ENCODE measurements around the gene GPR84. TPM values are rescaled to one million over a fixed set of nuclear protein-coding genes. Genes with fewer than 3 reads are reported as not detected.

Gene GPR84
- total RNA-seq, 4 donors from 2014 or later: not detected

DNA sequence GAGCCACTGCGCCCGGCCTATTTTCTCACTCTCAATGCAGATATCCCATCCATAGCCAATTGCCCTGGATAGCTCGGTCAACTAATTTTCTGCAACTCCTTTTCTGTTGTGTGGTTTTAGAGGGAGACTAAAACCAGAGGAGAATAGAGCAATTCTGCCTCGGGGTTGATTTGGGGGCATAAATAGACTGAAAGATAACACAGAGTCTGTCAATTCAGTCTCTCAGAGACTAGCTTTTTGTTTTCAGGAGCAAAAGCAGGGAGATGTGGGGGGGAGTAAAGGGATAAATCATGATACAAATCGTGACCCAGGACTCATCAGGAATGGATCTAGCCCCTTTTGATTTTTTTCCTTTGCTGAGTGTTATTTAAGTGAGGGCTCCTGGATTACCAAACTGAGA is 32.8 kb downstream of the GPR84 start:
- TF ChIP-seq POLR2AphosphoS5 (IDR thresholded peaks at IDR 0.05): no peak
- TF ChIP-seq EP300 (IDR thresholded peaks at IDR 0.05; ENCODE audit: low read depth): no peak
- TF ChIP-seq POLR2A (IDR thresholded peaks at IDR 0.05): no peak
- TF ChIP-seq, protein P1, sequence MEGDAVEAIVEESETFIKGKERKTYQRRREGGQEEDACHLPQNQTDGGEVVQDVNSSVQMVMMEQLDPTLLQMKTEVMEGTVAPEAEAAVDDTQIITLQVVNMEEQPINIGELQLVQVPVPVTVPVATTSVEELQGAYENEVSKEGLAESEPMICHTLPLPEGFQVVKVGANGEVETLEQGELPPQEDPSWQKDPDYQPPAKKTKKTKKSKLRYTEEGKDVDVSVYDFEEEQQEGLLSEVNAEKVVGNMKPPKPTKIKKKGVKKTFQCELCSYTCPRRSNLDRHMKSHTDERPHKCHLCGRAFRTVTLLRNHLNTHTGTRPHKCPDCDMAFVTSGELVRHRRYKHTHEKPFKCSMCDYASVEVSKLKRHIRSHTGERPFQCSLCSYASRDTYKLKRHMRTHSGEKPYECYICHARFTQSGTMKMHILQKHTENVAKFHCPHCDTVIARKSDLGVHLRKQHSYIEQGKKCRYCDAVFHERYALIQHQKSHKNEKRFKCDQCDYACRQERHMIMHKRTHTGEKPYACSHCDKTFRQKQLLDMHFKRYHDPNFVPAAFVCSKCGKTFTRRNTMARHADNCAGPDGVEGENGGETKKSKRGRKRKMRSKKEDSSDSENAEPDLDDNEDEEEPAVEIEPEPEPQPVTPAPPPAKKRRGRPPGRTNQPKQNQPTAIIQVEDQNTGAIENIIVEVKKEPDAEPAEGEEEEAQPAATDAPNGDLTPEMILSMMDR (IDR thresholded peaks at IDR 0.05): no peak
- DNase-seq: no peak
- Histone ChIP-seq H3K36me3 (no peaks in the 10 kb centered on the region), H3K27me3 (no peaks in the 10 kb centered on the region), H3K4me1 (peaks cover 9 to 63% (median 26%) of the 10 kb centered on the region in 4 donors), H3K9me3 (no peaks in the 10 kb centered on the region), H3K27ac (no peak overlapping the region), H3K4me3 (no peak overlapping the region)
- in situ Hi-C loops (cut with MboI; ENCODE audit: low pct_ligation_motif_present in 1 of 4, low pct_unique_long_range_greater_than_20kb in 1 of 4, low sequenced_read_pairs in 3 of 4): no loop called here
- intact Hi-C loops (cut with DNase I; ENCODE audit: low total_unique reads): loop anchor here (2.0 kb wide), 1 partner anchor 27 kb away; no protein-coding TSS in a partner anchor
- WGBS, 2 donors (ENCODE audit: low coverage in 1 of 2): 77 to 93% methylated on average over 3 to 5 of the region's 5 CpGs

DNA sequence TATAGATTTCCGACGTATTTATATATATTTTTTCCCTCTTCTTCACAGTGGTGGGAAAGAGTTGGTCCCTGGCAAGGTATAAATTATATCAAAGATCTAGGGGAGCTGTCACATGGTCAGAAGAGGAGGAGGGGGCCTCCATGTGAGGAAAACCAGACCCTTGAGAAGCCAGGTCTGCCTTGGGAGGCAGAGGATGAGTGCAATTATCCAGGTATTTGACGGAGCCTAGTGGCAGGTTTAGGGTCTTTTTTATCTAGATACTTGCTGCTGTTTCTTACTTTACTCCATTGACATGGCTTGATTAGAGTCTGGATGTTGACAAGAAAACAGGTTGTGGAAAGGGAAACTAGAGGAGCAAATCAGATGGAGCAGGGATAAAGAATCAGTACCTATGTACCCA is 33.8 kb downstream of the GPR84 start:
- DNase-seq: no peak
- Histone ChIP-seq H3K36me3 (no peaks in the 10 kb centered on the region), H3K27ac (peak overlapping the region in 1 of 4 donors; percentile 19), H3K4me3 (no peak overlapping the region), H3K9me3 (no peaks in the 10 kb centered on the region), H3K4me1 (peaks cover 9 to 69% (median 36%) of the 10 kb centered on the region in 4 donors), H3K27me3 (no peaks in the 10 kb centered on the region)
- TF ChIP-seq POLR2AphosphoS5 (IDR thresholded peaks at IDR 0.05): no peak
- no peak for TF ChIP-seq EP300 (IDR thresholded peaks at IDR 0.05; ENCODE audit: low read depth)
- TF ChIP-seq, protein P1 (IDR thresholded peaks at IDR 0.05): no peak
- TF ChIP-seq POLR2A (IDR thresholded peaks at IDR 0.05): no peak
- intact Hi-C loops (cut with DNase I; ENCODE audit: low total_unique reads) (loop anchor here (2.0 kb wide), 1 partner anchor 28 kb away; no protein-coding TSS in a partner anchor), in situ Hi-C loops (cut with MboI; ENCODE audit: low pct_ligation_motif_present in 1 of 4, low pct_unique_long_range_greater_than_20kb in 1 of 4, low sequenced_read_pairs in 3 of 4) (no loop called here)
- 82 to 100% methylated on average over 1 to 3 of the region's 3 CpGs for WGBS, 2 donors (ENCODE audit: low coverage in 1 of 2)

DNA sequence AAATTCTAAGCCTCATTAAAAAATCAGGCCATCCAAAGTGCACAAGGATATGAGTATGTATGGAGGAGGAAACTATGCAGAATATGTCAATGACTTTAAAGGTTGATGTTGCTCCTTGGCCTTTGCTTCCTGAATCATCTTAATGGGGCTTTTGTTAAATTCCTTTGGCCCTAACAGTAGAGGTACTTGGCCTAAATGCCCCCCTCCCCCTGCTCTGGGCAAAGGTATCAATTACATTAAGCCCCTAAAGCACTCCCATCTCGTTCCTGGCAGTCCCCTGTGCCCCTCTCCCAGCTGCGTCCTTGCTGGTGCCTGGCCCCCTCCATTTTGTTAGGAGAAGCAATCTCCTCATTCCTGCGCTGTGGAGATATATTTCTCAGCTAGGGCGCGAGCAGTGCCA is 34.5 kb downstream of the GPR84 start:
- no peak for DNase-seq
- in situ Hi-C loops (cut with MboI; ENCODE audit: low pct_ligation_motif_present in 1 of 4, low pct_unique_long_range_greater_than_20kb in 1 of 4, low sequenced_read_pairs in 3 of 4) (no loop called here), intact Hi-C loops (cut with DNase I; ENCODE audit: low total_unique reads) (loop anchor here (2.0 kb wide), 1 partner anchor 29 kb away; no protein-coding TSS in a partner anchor)
- Histone ChIP-seq H3K9me3 (no peaks in the 10 kb centered on the region), H3K27me3 (no peaks in the 10 kb centered on the region), H3K36me3 (no peaks in the 10 kb centered on the region), H3K4me1 (peaks cover 9 to 65% (median 37%) of the 10 kb centered on the region in 4 donors), H3K4me3 (no peak overlapping the region), H3K27ac (no peak overlapping the region)
- TF ChIP-seq, protein P1 (IDR thresholded peaks at IDR 0.05): no peak
- TF ChIP-seq EP300 (IDR thresholded peaks at IDR 0.05; ENCODE audit: low read depth) (no peak), POLR2A (IDR thresholded peaks at IDR 0.05) (no peak), POLR2AphosphoS5 (IDR thresholded peaks at IDR 0.05) (no peak)
- WGBS, 2 donors (ENCODE audit: low coverage in 1 of 2): 76% methylated on average over 5 of the region's 5 CpGs; no CpG with 5 or more reads in 1 of the 2 donors

DNA sequence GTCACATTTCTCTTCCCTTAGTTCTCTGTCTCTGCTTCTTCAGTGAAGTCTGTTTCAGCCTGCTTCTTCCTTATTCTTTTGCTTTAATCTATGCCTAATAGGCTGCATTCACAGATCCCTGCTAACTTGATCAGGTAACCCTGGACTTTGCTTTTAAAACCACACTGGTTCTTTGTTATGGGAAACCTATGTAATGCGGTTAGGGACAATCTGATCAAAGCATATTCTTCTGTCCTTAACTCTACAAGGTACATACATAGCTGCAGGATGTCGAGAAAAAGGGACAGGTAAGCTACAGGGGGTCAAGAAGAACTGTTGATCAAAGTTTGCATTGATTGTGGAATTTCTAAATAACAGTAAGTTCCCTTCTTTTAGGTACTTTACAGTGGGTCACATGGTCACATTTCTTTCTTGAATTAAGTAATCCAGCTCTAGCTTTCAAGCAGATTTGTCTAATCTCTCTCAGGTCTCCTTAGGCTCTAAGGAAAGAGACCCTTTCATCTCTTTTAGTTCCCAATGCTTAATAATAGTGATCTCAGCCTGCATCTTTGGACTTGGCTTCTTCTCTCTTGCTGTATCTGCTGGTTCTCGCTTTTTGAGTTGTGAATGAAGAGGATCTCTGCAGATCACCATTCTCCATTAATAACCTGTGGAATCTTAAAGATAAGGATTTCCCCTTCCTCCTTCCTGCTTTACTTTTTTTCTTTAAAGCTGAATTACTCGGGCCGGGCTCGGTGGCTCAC is 35.5 kb downstream of the GPR84 start:
- in situ Hi-C loops (cut with MboI; ENCODE audit: low pct_ligation_motif_present in 1 of 4, low pct_unique_long_range_greater_than_20kb in 1 of 4, low sequenced_read_pairs in 3 of 4) (no loop called here), intact Hi-C loops (cut with DNase I; ENCODE audit: low total_unique reads) (no loop called here)
- peaks cover 9 to 68% (median 41%) of the 10 kb centered on the region in 4 donors for H3K4me1 ChIP-seq
- no peaks in the 10 kb centered on the region for H3K9me3 ChIP-seq
- H3K36me3 ChIP-seq: no peaks in the 10 kb centered on the region
- WGBS, 2 donors (ENCODE audit: low coverage in 1 of 2): 74 to 79% methylated on average over 6 of the region's 6 CpGs
- no peak overlapping the region for H3K27ac ChIP-seq
- TF ChIP-seq, protein P1 (IDR thresholded peaks at IDR 0.05): no peak
- TF ChIP-seq POLR2AphosphoS5 (IDR thresholded peaks at IDR 0.05) (no peak), EP300 (IDR thresholded peaks at IDR 0.05; ENCODE audit: low read depth) (no peak), POLR2A (IDR thresholded peaks at IDR 0.05) (no peak)
- no peaks in the 10 kb centered on the region for H3K27me3 ChIP-seq
- H3K4me3 ChIP-seq: no peak overlapping the region
- DNase-seq: no peak

Data from transverse colon (tissue), 4 donors.